HEK293T (cell line): ENCODE results near the gene OR11A1.
"Not testable (repeated sequence)": the region's sequence is repeated elsewhere in the genome, so short reads cannot be mapped to it uniquely, and the experiment has no call there.

Source experiments
- CTCF ChIA-PET: fragments of 350-600 bp; formaldehyde crosslinking; extraction: SDS; loops from one replicate; lab custom pipeline; 2021; ENCODE audit warnings: antibody characterized with exemption, inconsistent platforms; lab: Yijun Ruan, JAX
- POLR2A ChIA-PET: fragments of 350-600 bp; formaldehyde crosslinking; extraction: SDS; loops from one replicate; lab custom pipeline; 2020; ENCODE audit warnings: antibody characterized with exemption, inconsistent platforms; lab: Yijun Ruan, JAX
- DNase-seq: peaks from one replicate; pipeline ENCODE4 v3.0.0; 2012; ENCODE audit warnings: mixed read lengths; ENCODE audit errors: extremely low spot score
- ARNT ChIP-seq: fragments of 450-650 bp; IDR thresholded peaks from 2 replicates; pipeline ENCODE4 v1.6.1; 2017; ENCODE audit warnings: mild to moderate bottlenecking
- BHLHE40 ChIP-seq: fragments of 450-650 bp; IDR thresholded peaks from 2 replicates; pipeline ENCODE4 v1.6.1; 2016; ENCODE audit warnings: mild to moderate bottlenecking, moderate library complexity, borderline replicate concordance
- CTBP1 ChIP-seq: fragments of 450-650 bp; IDR thresholded peaks from 2 replicates; pipeline ENCODE4 v1.6.1; 2016; ENCODE audit warnings: borderline replicate concordance
- ELF4 ChIP-seq: fragments of 450-650 bp; IDR thresholded peaks from 2 replicates; pipeline ENCODE4 v1.6.1; 2017; ENCODE audit warnings: antibody characterized with exemption
- FOXA1 ChIP-seq: fragments of 450-650 bp; IDR thresholded peaks from 2 replicates; pipeline ENCODE4 v1.6.1; 2016; ENCODE audit warnings: mild to moderate bottlenecking
- FOXK2 ChIP-seq: fragments of 450-650 bp; IDR thresholded peaks from 2 replicates; pipeline ENCODE4 v1.6.1; 2016; ENCODE audit warnings: mild to moderate bottlenecking
- FOXM1 ChIP-seq: fragments of 450-650 bp; IDR thresholded peaks from 2 replicates; pipeline ENCODE4 v1.6.1; 2017; ENCODE audit warnings: mild to moderate bottlenecking, borderline replicate concordance
- HDGF ChIP-seq: fragments of 450-650 bp; IDR thresholded peaks from 2 replicates; pipeline ENCODE4 v1.6.1; 2017; ENCODE audit warnings: antibody characterized with exemption, borderline replicate concordance
- L3MBTL2 ChIP-seq: fragments of 450-650 bp; conservative IDR thresholded peaks from 2 replicates; pipeline ENCODE4 v1.6.1; 2016; ENCODE audit warnings: mild to moderate bottlenecking
- LEF1 ChIP-seq: fragments of 450-650 bp; IDR thresholded peaks from 2 replicates; pipeline ENCODE4 v1.6.1; 2017; ENCODE audit warnings: mild to moderate bottlenecking, borderline replicate concordance
- NFRKB ChIP-seq: fragments of 450-650 bp; IDR thresholded peaks from 2 replicates; pipeline ENCODE4 v1.6.1; 2016; ENCODE audit warnings: mild to moderate bottlenecking, moderate library complexity
- SP1 ChIP-seq: fragments of 450-650 bp; IDR thresholded peaks from 2 replicates; pipeline ENCODE4 v1.6.1; 2017
- SUZ12 ChIP-seq: fragments of 450-650 bp; IDR thresholded peaks from 2 replicates; pipeline ENCODE4 v1.6.1; 2016; ENCODE audit warnings: mild to moderate bottlenecking
- TARDBP ChIP-seq: fragments of 450-650 bp; IDR thresholded peaks from 2 replicates; pipeline ENCODE4 v1.6.1; 2016
- ZNF384 ChIP-seq: fragments of 450-650 bp; IDR thresholded peaks from 2 replicates; pipeline ENCODE4 v1.6.1; 2016
- TF ChIP-seq, protein P1 (sequence below): fragments of 450-650 bp; IDR thresholded peaks from 2 replicates; pipeline ENCODE4 v1.6.1; 2016

OR11A1 gene

DNA sequence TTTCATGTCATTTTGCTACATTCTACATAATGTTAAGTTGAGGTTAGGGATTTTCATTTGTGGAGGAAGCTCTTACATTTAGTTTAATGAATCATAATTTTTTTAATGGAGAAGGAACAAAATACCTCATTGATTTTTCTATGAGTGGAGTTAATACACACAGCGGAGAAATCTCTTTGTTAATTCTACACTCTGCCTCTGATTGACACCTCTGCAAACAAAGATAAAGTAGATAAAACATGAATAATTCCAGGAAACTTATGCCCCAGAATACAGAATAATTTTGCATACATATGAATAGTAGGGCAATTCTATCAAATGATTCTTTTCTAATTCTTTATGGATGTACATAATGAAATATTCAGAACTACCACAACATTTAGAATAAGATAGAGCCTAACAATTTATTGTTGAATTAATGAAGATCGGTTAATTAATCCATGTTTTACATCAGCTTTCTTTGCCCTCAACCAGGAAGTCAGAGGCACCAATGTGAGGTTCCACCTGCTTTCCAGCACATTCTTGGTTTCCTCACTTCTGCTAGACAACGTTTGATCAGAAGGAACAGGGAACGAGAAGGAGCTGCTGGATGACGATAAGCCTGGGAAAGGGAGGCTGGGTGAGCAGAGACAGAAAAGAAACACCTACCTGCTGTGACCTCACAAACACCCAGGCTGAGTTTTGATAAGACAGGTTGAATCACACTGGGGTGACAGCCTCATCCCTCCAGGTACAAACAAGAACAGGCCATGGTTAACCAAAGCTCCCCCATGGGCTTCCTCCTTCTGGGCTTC lies 4.3 kb upstream of the OR11A1 start:
- ChIA-PET CTCF (no interaction called here), POLR2A (no interaction called here)
- TF ChIP-seq SUZ12 (no peak), HDGF (no peak), ELF4 (no peak)
- DNase-seq: no peak

DNA sequence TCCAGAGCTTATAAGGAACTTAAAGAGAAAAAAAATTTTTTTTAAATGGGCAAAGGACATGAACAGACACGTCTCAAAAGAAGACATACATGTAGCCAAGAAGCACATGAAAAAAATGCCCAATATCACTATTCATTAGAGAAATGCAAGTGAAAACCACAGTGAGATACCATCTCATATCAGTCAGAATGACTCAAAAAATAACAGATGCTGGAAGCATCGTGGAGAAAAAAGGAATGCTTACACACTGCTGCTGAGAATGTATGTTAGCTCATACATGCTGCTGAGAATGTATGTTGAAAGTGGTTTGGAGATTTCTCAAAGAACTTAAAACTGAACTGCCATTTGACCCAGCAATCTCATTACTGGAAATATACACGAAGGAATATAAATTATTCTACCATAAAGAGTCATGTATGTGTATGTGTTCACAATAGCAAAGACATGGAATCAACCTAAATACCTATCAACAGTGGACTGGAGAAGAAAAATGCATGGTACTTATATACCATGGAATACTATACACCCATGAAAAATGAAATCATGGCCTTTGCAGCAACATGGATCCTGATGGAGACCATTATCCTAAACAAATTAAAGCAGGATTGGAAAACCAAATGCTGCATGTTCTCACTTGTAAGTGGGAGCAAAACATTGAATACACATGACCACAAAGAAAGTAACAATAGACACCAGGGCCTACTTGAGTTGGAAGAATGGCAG lies 5.2 kb downstream of the OR11A1 start:
- TF ChIP-seq SP1 (no peak), HDGF (no peak), BHLHE40 (no peak), FOXK2 (no peak), LEF1 (no peak), TARDBP (no peak)
- TF ChIP-seq, protein P1, sequence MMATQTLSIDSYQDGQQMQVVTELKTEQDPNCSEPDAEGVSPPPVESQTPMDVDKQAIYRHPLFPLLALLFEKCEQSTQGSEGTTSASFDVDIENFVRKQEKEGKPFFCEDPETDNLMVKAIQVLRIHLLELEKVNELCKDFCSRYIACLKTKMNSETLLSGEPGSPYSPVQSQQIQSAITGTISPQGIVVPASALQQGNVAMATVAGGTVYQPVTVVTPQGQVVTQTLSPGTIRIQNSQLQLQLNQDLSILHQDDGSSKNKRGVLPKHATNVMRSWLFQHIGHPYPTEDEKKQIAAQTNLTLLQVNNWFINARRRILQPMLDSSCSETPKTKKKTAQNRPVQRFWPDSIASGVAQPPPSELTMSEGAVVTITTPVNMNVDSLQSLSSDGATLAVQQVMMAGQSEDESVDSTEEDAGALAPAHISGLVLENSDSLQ: no peak
- ChIA-PET CTCF (no interaction called here), POLR2A (no interaction called here)
- no peak for DNase-seq

DNA sequence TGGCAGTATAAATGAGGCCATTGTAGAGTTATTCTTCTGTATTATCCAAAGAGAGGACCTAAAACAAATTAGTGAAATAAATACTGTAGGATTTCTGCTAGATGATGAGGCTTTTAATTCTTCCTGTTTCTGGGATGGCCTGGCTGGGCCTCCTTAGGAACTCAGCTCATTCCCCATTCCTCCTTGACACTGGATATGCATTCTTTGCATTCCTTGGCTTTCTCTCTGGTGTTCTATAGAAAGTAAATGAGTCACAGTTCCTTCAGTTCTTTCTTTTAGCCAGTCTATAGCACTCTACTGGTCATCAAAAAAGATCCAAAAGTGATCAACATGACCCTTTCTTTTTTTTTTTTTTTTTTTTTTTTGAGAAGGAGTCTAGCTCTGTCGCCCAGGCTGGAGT lies 9.2 kb downstream of the OR11A1 start:
- no peak for TF ChIP-seq ARNT
- TF ChIP-seq CTBP1: no peak
- TF ChIP-seq SUZ12: no peak
- TF ChIP-seq TARDBP: no peak
- no peak for TF ChIP-seq FOXA1

DNA sequence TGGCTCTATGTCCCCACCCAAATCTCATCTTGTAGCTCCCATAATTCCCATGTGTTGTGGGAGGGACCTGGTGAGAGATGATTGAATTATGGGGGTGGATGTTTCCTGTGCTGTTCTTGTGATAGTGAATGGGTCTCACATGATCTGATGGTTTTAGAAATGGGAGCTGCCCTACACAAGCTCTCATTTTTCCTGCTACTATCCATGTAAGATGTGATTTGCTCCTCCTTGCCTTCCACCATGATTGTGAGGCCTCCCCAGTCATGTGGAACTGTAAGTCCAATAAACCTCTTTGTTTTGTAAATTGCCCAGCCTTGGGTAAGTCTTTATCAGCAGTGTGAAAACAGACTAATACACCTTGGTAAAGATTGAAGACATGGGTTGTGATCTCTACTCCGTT lies 12.8 kb downstream of the OR11A1 start:
- CTCF ChIA-PET, POLR2A ChIA-PET, DNase-seq: not testable (repeated sequence)

More for the DNA sequence above, 9.2 kb downstream of the OR11A1 start:
- POLR2A ChIA-PET: no interaction called here
- CTCF ChIA-PET: no interaction called here
- no peak for DNase-seq

DNA sequence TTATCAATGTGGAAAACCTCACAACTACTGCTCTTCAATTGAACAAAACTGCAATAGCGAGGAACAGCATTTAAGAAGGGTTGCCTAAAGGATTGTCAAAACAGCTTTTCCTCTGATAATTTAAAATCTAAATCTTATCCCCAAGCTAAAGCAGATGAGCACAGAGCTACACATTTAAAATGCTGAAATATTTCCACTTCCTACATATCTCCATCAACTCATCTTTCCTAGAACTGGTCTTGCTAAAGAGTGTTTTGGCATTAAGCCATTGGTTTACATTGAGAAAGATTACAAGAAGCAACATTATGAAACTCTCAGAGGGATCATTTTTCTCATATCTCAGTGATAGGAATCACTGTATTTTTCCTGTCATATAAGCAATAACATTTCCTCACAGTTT lies 14.2 kb downstream of the OR11A1 start:
- CTCF ChIA-PET: no interaction called here
- TF ChIP-seq ZNF384 (no peak), CTBP1 (no peak), FOXM1 (no peak), ELF4 (no peak), FOXK2 (no peak), HDGF (no peak), SUZ12 (no peak), SP1 (no peak), BHLHE40 (no peak)
- no peak for DNase-seq
- POLR2A ChIA-PET: no interaction called here

DNA sequence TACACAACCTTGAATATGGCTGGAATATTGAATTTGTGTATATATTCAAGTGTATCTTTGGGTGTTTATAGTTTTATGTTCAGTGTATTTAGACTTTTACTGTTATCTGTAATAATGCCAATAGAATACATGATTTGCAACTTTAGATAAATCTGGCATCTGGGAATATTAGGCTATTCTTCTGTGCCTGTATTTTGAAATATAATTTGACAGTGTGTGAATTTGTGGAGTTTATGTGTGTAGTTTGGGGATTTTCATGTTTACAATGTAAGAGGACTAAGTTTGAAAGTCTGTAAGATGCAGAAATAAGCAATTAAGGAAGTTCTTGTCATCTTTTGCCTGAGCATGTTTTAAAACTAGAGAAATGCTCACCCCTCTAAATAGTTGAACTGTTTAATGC lies 17.9 kb downstream of the OR11A1 start, which contains the start of gene OR10C1:
TSS of gene OR10C1 (plus strand) at position 301 of the 400 bp plus-strand sequence. CDS start 710 bp downstream, outside the sequence.
- CTCF ChIA-PET: no interaction called here
- POLR2A ChIA-PET: no interaction called here
- TF ChIP-seq FOXK2 (no peak), TARDBP (no peak), HDGF (no peak), LEF1 (no peak), BHLHE40 (no peak), ELF4 (no peak), SP1 (no peak), NFRKB (no peak), SUZ12 (no peak), FOXM1 (no peak), L3MBTL2 (no peak), CTBP1 (no peak), ARNT (no peak), ZNF384 (no peak), FOXA1 (no peak)
- TF ChIP-seq, protein P1: no peak
- no peak for DNase-seq

DNA sequence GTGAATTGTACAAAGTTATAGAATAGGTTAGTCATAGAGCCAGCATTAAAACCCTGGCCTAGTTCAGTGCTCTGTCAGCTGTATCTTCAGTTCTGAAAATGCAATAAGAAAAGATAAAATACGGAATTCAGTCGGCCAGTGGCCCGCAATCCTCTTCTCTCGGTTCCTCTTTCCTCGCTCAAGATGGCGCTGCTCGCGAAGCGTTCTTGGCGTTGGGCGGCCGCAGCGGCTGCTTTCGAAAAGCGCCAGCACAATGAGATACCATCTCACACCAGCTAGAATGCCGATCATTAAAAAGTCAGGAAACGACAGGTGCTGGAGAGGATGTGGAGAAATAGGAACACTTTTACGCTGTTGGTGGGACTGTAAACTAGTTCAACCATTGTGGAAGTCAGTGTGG lies 20.1 kb downstream of the OR11A1 start:
- DNase-seq, POLR2A ChIA-PET, CTCF ChIA-PET: not testable (repeated sequence)
